Esophagus (tissue), 2 donors: ENCODE results near the gene MRPL51. TPM values are rescaled to one million over a fixed set of nuclear protein-coding genes. Genes with fewer than 3 reads are reported as not detected.

Experiments used
- H3K27ac ChIP-seq, 2 donors: one replicate each; pipeline ENCODE4 v1.5.1; 2013; ENCODE audit warnings: low read depth in 2 of 2, mild to moderate bottlenecking in 2 of 2, inconsistent platforms in 1 of 2, low read length in 1 of 2, moderate library complexity in 1 of 2
- H3K27me3 ChIP-seq, 2 donors: one replicate each; pipeline ENCODE4 v1.6.1; 2013; ENCODE audit warnings: low read length in 2 of 2, control low read depth in 1 of 2, mild to moderate bottlenecking in 1 of 2; ENCODE audit not compliant: insufficient read depth in 2 of 2, control insufficient read depth in 1 of 2
- H3K36me3 ChIP-seq, 2 donors: one replicate each; pipeline ENCODE4 v1.6.1; 2013; ENCODE audit warnings: low read length in 1 of 2; ENCODE audit not compliant: control insufficient read depth in 2 of 2, insufficient read depth in 2 of 2
- H3K4me1 ChIP-seq, 2 donors: one replicate each; pipeline ENCODE4 v1.6.1; 2013; ENCODE audit warnings: low read length in 1 of 2; ENCODE audit not compliant: control insufficient read depth in 2 of 2, insufficient read depth in 2 of 2
- H3K4me3 ChIP-seq, 2 donors: one replicate each; pipeline ENCODE4 v1.5.1; 2013; ENCODE audit warnings: low read length in 2 of 2, mild to moderate bottlenecking in 2 of 2, low read depth in 1 of 2, moderate library complexity in 1 of 2
- H3K9me3 ChIP-seq, 2 donors: one replicate each; pipeline ENCODE4 v1.6.1; 2013; ENCODE audit warnings: mild to moderate bottlenecking in 2 of 2, low read depth in 1 of 2, low read length in 1 of 2, moderate library complexity in 1 of 2; ENCODE audit not compliant: control insufficient read depth in 2 of 2, insufficient read depth in 1 of 2
- WGBS, 2 donors: extraction: QIAGEN DNeasy Blood & Tissue Kit; methylation state at CpG; one replicate each; pipeline ENCODE4 v1.1.7; 2013; 5-methylcytosine and 5-hydroxymethylcytosine counted together
- polyA plus RNA-seq, 2 donors: library from polyadenylated mRNA; stranded (reverse); fragments of 200-250 nt; gene quantifications; one replicate each; pipeline ENCODE4 v1.2.3, GENCODE V29; 2013
- donor health status: healthy with polysubstance abuse.
- donor health status: Bipolar disorder and iron deficiency.

The MRPL51 gene
- polyA plus RNA-seq, 2 donors: 60.7 to 124 TPM

DNA sequence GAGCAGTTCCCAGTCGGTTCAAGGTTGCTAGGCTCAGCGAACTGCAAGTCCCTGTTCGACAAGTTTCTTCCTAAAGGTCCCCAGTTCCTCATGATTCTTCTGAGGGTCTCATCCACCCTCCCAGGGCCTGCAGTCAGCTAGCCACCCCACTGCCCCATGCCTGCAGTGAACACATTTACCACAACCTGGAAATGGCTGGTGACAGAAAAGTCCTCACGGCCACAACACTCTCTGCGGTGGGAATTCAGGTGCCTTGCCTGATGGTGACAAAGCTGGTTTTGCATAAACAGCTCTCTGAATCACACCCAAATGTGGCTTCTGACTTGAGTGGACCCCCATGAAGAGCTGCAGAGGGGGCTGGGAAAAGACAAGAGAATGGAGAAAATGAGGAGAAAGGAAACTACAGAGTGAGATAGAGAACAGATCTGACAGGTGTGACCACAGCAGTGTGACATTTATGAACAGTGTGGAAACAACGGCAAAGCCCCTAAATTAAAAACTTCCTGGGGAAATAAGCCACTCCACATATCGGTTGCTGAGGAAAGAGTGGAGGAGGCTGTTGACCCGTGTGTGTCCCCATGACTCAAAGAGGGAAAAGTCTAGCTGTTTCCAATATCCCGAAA lies 49.6 kb downstream of the MRPL51 start:
- Histone ChIP-seq H3K4me1 (peaks cover 0 to 3% of the 10 kb centered on the region in 2 donors), H3K27me3 (no peaks in the 10 kb centered on the region), H3K36me3 (peaks cover 3 to 7% of the 10 kb centered on the region in 2 donors), H3K27ac (no peak overlapping the region), H3K9me3 (no peaks in the 10 kb centered on the region), H3K4me3 (no peak overlapping the region)
- 58 to 62% methylated on average over 9 of the region's 9 CpGs for WGBS, 2 donors

DNA sequence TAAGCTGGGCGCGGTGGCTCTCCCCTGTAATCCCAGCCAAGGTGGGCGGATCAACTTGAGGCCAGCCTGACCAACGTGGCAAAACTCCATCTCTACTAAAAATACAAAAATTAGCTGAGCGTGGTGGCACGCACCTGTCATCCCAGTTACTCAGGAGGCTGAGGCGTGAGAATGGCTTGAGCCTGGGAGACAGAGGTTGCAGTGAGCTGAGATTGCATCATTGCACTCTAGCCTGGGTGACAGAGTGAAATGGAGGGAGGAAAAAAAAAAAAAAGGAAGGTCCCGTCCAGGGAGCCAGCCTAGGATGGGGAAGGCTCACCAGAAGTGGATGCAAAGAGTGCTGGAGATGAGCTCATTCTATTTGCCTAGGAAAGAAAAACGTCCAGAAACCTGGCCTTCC lies 50.2 kb downstream of the MRPL51 start:
- H3K36me3 ChIP-seq: peaks cover 3 to 7% of the 10 kb centered on the region in 2 donors
- H3K27me3 ChIP-seq: no peaks in the 10 kb centered on the region
- no peaks in the 10 kb centered on the region for H3K9me3 ChIP-seq
- H3K4me3 ChIP-seq: no peak overlapping the region
- peaks cover 0 to 3% of the 10 kb centered on the region in 2 donors for H3K4me1 ChIP-seq
- no peak overlapping the region for H3K27ac ChIP-seq
- WGBS, 2 donors: 76 to 82% methylated on average over 9 of the region's 9 CpGs

Other genes starting within 250 kb of the MRPL51 start
- 10 to 100 TPM; 25.0 to 70.3 TPM for gene PLEKHG6, start 182.6 kb downstream of the MRPL51 start, polyA plus RNA-seq
- gene TNFRSF1A, start 151.2 kb downstream of the MRPL51 start, polyA plus RNA-seq: 10 to 100 TPM; 41.7 to 71.4 TPM
- gene SCNN1A, start 117.7 kb downstream of the MRPL51 start, polyA plus RNA-seq: 100 to 1,000 TPM in 1 of 2 donors, 10 to 100 TPM in 1; 98.7 to 126 TPM
- 10 to 100 TPM; 81.3 to 97.9 TPM for gene LTBR, start 109.1 kb downstream of the MRPL51 start, polyA plus RNA-seq
- under 1 TPM; 0.84 to 0.98 TPM for gene CD27, start 48.3 kb downstream of the MRPL51 start, polyA plus RNA-seq
- 10 to 100 TPM in 1 of 2 donors, 1 to 10 TPM in 1; 8.9 to 11.9 TPM for gene TAPBPL, start 41.2 kb downstream of the MRPL51 start, polyA plus RNA-seq
- gene VAMP1, start 22.6 kb downstream of the MRPL51 start, polyA plus RNA-seq: 1 to 10 TPM; 4.3 to 6.6 TPM
- 10 to 100 TPM; 10.2 to 13.7 TPM for gene NCAPD2, start 840 bp upstream of the MRPL51 start, polyA plus RNA-seq
- gene GAPDH, start 41.3 kb upstream of the MRPL51 start, polyA plus RNA-seq: 1,000 to 10,000 TPM; 2,765 to 3,567 TPM
- 1 to 10 TPM; 5.7 TPM for gene IFFO1, start 62.8 kb upstream of the MRPL51 start, polyA plus RNA-seq
- 10 to 100 TPM; 26.3 to 41.6 TPM for gene NOP2, start 75.0 kb upstream of the MRPL51 start, polyA plus RNA-seq
- gene CHD4, start 114.1 kb upstream of the MRPL51 start, polyA plus RNA-seq: 100 to 1,000 TPM in 1 of 2 donors, 10 to 100 TPM in 1; 79.3 to 116 TPM
- 10 to 100 TPM; 11.6 to 19.3 TPM for gene LPAR5, start 142.7 kb upstream of the MRPL51 start, polyA plus RNA-seq
- under 1 TPM; 0.32 to 0.84 TPM for gene ACRBP, start 154.2 kb upstream of the MRPL51 start, polyA plus RNA-seq
- 10 to 100 TPM; 15.2 to 24.7 TPM for gene ING4, start 169.9 kb upstream of the MRPL51 start, polyA plus RNA-seq
- 10 to 100 TPM; 22.2 to 26.9 TPM for gene ZNF384, start 196.1 kb upstream of the MRPL51 start, polyA plus RNA-seq
- under 1 TPM; 0.10 to 0.28 TPM for gene PIANP, start 207.6 kb upstream of the MRPL51 start, polyA plus RNA-seq
- gene COPS7A, start 230.8 kb upstream of the MRPL51 start, polyA plus RNA-seq: 10 to 100 TPM; 34.7 to 55.4 TPM